HepG2 (cell line): ENCODE results near the gene POLRMT. TPM values are rescaled to one million over a fixed set of nuclear protein-coding genes. Genes with fewer than 3 reads are reported as not detected.

ENCODE experiments used
- ATAC-seq: fragments of 200-7000 bp; cut with Tn5 transposase; 3 replicates; pipeline ENCODE4 v1.9.1; 2020; ENCODE audit warnings: mild to moderate bottlenecking, moderate library complexity
- BruUV-seq: library from RNA; stranded (reverse); fragments of 400-500 nt; replicated peaks from 2 replicates; lab custom pipeline; 2021; lab: Mats Ljungman, UMichigan
- CTCF ChIA-PET: fragments of 300-600 bp; formaldehyde crosslinking; extraction: SDS; loops from one replicate; lab custom pipeline; 2021; ENCODE audit warnings: low total read pairs, inconsistent platforms, low intra/inter-chr PET ratio; lab: Yijun Ruan, JAX
- POLR2A ChIA-PET: fragments of 350-600 bp; sonication (Branson Sonifier 250); formaldehyde crosslinking; loops from one replicate; lab custom pipeline; 2020; ENCODE audit warnings: antibody characterized with exemption, inconsistent platforms; lab: Yijun Ruan, JAX
- DNase-seq: peaks from one replicate; pipeline ENCODE4 v3.0.0-alpha.2; 2015; ENCODE audit warnings: low spot score
- FAIRE-seq: peaks from 3 replicates; lab custom pipeline; 2011; peaks lifted over from hg19 to GRCh38; lab: Jason Lieb, UNC
- H2AFZ ChIP-seq: one replicate; pipeline ENCODE4 v1.6.1; 2011; ENCODE audit warnings: low read length, inconsistent platforms
- H3K27ac ChIP-seq: fragments of 300-600 bp; 3 replicates; pipeline ENCODE4 v1.8.0; 2011; ENCODE audit warnings: mixed run types, mild to moderate bottlenecking, mixed read lengths, low read length, inconsistent platforms; ENCODE audit not compliant: insufficient read depth; ENCODE audit errors: extremely low read length
- H3K27me3 ChIP-seq, 2 experiments: fragments of 200-600 bp in 1 of 2; 2 replicates in 1 of 2; 3 replicates in 1 of 2; pipeline versions ENCODE4 v1.6.0 to v1.8.0; 2011; ENCODE audit warnings: low read length in 2 of 2, mild to moderate bottlenecking in 2 of 2, moderate library complexity in 2 of 2, inconsistent platforms in 1 of 2; ENCODE audit not compliant: insufficient read depth in 2 of 2, control insufficient read depth in 1 of 2
- H3K36me3 ChIP-seq, 2 experiments: fragments of 200-600 bp in 1 of 2; replicated peaks in 1 of 2; 2 replicates in 1 of 2; 3 replicates in 1 of 2; pipeline versions ENCODE4 v1.5.1 to v1.8.0; 2011; ENCODE audit warnings: low read length in 2 of 2, inconsistent platforms in 1 of 2; ENCODE audit not compliant: insufficient read depth in 2 of 2, control insufficient read depth in 1 of 2
- H3K4me1 ChIP-seq: 2 replicates; pipeline ENCODE4 v1.5.1; 2012; ENCODE audit warnings: low read length, inconsistent platforms; ENCODE audit not compliant: insufficient read depth
- H3K4me2 ChIP-seq: 2 replicates; pipeline ENCODE4 v1.6.0; 2011; ENCODE audit warnings: low read depth, low read length, inconsistent platforms
- H3K4me3 ChIP-seq, 3 experiments: fragments of 200-600 bp in 1 of 3; sonication (generic), shearing (Covaris generic) in 1 of 3; replicated peaks in 1 of 3; 2 replicates each; pipeline ENCODE4 v1.5.1; 2011 to 2016; ENCODE audit warnings: low read length in 3 of 3, inconsistent platforms in 2 of 3, low read depth in 2 of 3, mild to moderate bottlenecking in 2 of 3, control low read depth in 1 of 3, mixed read lengths in 1 of 3; ENCODE audit not compliant: insufficient read depth in 1 of 3
- H3K79me2 ChIP-seq: one replicate; pipeline ENCODE4 v1.6.1; 2011; ENCODE audit warnings: low read length, inconsistent platforms; ENCODE audit not compliant: insufficient read depth
- H3K9ac ChIP-seq: 2 replicates; pipeline ENCODE4 v1.6.0; 2011; ENCODE audit warnings: mild to moderate bottlenecking, low read depth, low read length, inconsistent platforms; ENCODE audit not compliant: insufficient read depth
- H3K9me3 ChIP-seq: 2 replicates; pipeline ENCODE4 v1.5.1; 2012; ENCODE audit warnings: mild to moderate bottlenecking, low read length
- H4K20me1 ChIP-seq: 2 replicates; pipeline ENCODE4 v1.6.0; 2011; ENCODE audit warnings: inconsistent platforms, mild to moderate bottlenecking, low read length, moderate library complexity; ENCODE audit not compliant: insufficient read depth
- AGO2 ChIP-seq: fragments of 200-400 bp; formaldehyde crosslinking; optimal IDR thresholded peaks from 2 replicates; pipeline ENCODE3; 2017; ENCODE audit warnings: mild to moderate bottlenecking, low read depth, low read length, moderate library complexity
- HNRNPL ChIP-seq: fragments of 200-400 bp; formaldehyde crosslinking; IDR thresholded peaks from 2 replicates; pipeline ENCODE4 v1.6.1; 2017; ENCODE audit warnings: mild to moderate bottlenecking, low read depth, low read length
- RBFOX2 ChIP-seq: fragments of 200-400 bp; formaldehyde crosslinking; IDR thresholded peaks from 2 replicates; pipeline ENCODE4 v1.6.1; 2017; ENCODE audit warnings: low read depth, mild to moderate bottlenecking, low read length
- SMAD1 ChIP-seq: sonication (generic); formaldehyde crosslinking; IDR thresholded peaks from 2 replicates; pipeline ENCODE4 v1.4.0; 2020; ENCODE audit warnings: missing genetic modification reagents, low read depth, mild to moderate bottlenecking, borderline replicate concordance
- ZBTB38 ChIP-seq: sonication (generic); formaldehyde crosslinking; IDR thresholded peaks from 2 replicates; pipeline ENCODE4 v1.5.1; 2020; ENCODE audit warnings: mild to moderate bottlenecking, missing genetic modification reagents
- ZMYM2 ChIP-seq: sonication (generic); formaldehyde crosslinking; IDR thresholded peaks from 2 replicates; pipeline ENCODE4 v1.8.0; 2022; ENCODE audit warnings: mild to moderate bottlenecking, missing genetic modification reagents
- ZNF326 ChIP-seq: sonication (generic); formaldehyde crosslinking; IDR thresholded peaks from 2 replicates; pipeline ENCODE4 v1.4.0; 2020; ENCODE audit warnings: missing genetic modification reagents, borderline replicate concordance
- ZNF350 ChIP-seq: sonication (generic); formaldehyde crosslinking; IDR thresholded peaks from 2 replicates; pipeline ENCODE4 v1.4.0; 2020; ENCODE audit warnings: mild to moderate bottlenecking, low read depth, missing genetic modification reagents, borderline replicate concordance
- WGBS: methylation state at CpG from one replicate; pipeline ENCODE4 v1.1.6; 2017; ENCODE audit warnings: low lambda C conversion rate; 5-methylcytosine and 5-hydroxymethylcytosine counted together
- in situ Hi-C: cut with HindIII; loops from 2 replicates; pipeline ENCODE4 v1.10.0; 2017; ENCODE audit warnings: low pct_unique_long_range_greater_than_20kb; ENCODE audit not compliant: extremely low pct_ligation_motif_present
- intact Hi-C: fragments of 100-400 bp; cut with micrococcal nuclease; formaldehyde crosslinking; loops from one replicate; pipeline ENCODE4 v1.10.0; 2022; ENCODE audit not compliant: unreplicated experiment
- polyA plus RNA-seq, 8 experiments: library from polyadenylated mRNA; depleted of rRNA in 3 of 8; stranded (reverse) in 7 of 8; unstranded in 1 of 8; fragments of >200 nt; fragmentation: Illumina TruSeq in 4 of 8; extraction: Trizol in 4 of 8; gene quantifications; 2 replicates each; pipeline versions ENCODE4 v1.2.1 to v1.2.3, GENCODE V29; 2011 to 2016; ENCODE audit warnings: low read depth in 4 of 8, missing spikeins in 1 of 8, mixed read lengths in 1 of 8; ENCODE audit not compliant: insufficient read depth in 1 of 8
- total RNA-seq, 5 experiments: library from RNA; depleted of rRNA; stranded (reverse); fragments of >200 nt; fragmentation: Illumina TruSeq; extraction: Trizol; gene quantifications; 2 replicates each; pipeline ENCODE4 v1.2.3, GENCODE V29; 2016; ENCODE audit warnings: low read depth in 1 of 5
- TF ChIP-seq, protein P1 (sequence below): sonication (generic); formaldehyde crosslinking; IDR thresholded peaks from 2 replicates; pipeline ENCODE4 v1.4.0; 2020; ENCODE audit warnings: missing genetic modification reagents, mild to moderate bottlenecking, borderline replicate concordance
- TF ChIP-seq, protein P2 (sequence below): sonication (generic); formaldehyde crosslinking; IDR thresholded peaks from 2 replicates; pipeline ENCODE4 v1.5.0; 2020; ENCODE audit warnings: mild to moderate bottlenecking, missing genetic modification reagents, moderate library complexity

The POLRMT gene
- total and polyA plus RNA-seq, 2 of the 13 experiments (the other 11 are each of a cell fraction or from before 2014, with no cell fraction given) = 78.0 to 101 TPM

DNA sequence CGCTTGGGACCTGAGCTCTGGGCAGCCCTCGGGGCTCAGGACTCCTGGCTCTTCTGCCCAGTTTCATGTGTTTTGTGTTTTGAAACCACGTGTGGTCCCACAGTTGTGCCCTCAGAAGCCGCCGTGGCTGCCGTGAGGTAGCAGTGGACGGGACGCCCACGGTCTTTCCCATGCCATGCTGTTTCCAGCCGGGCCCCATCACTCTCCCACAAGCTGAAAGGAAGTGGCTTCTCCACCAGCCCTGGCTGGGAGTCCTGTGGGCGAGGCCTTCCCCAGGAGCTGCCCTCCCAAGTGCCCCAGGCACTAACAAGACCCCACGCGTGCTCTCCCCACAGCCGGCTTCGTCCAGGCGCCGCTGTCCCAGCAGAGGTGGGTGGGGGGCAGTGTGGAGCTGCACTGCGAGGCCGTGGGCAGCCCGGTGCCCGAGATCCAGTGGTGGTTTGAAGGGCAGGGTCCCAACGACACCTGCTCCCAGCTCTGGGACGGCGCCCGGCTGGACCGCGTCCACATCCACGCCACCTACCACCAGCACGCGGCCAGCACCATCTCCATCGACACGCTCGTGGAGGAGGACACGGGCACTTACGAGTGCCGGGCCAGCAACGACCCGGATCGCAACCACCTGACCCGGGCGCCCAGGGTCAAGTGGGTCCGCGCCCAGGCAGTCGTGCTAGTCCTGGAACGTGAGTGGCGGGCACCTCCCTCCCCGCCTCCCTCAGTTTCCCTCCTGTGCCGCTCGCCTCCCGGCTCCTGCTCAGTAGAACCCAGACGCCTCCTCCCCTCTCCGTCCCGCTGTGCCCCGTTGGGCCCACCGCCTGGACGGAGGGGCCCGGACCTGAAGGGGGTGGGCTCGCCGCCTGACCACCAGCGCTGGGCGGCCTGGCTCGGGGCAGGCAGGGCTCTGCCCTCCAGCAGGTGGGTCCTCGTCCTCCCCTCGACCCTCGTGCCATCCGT is 55.6 kb downstream of the POLRMT start:
- Histone ChIP-seq H3K4me3 (peak overlapping the region in 1 of 3 experiments; percentile 48; a peak in 1 of 6 replicates), H3K4me2 (peak overlapping the region; percentile 23; the same call in 1 of the 2 replicates), H4K20me1 (peaks cover 84% of the 10 kb centered on the region), H3K4me1 (peaks cover 16% of the 10 kb centered on the region), H3K36me3 (peaks cover 35% of the 10 kb centered on the region in 2 experiments; a peak in 4 of 5 replicates), H3K79me2 (peaks cover 68% of the 10 kb centered on the region)
- intact Hi-C loops = no loop called here
- BruUV-seq = no TSS peak
- 93% methylated on average over 33 of the region's 66 CpGs for WGBS
- POLR2A ChIA-PET = no interaction called here
- in situ Hi-C loops = no loop called here
- TF ChIP-seq ZNF350 (CRISPR knock-in tag) (no peak), ZBTB38 (CRISPR knock-in tag) (0 out of 2 replicates have a peak, but pooled peaks have one; percentile 64), SMAD1 (CRISPR knock-in tag) (no peak), ZMYM2 (CRISPR knock-in tag) (no peak), RBFOX2 (peak; percentile 64; the same call in 1 of the 2 replicates), AGO2 (peak; percentile 60), HNRNPL (0 out of 2 replicates have a peak, but pooled peaks have one; percentile 48), ZNF326 (peak; percentile 19; the same call in 1 of the 2 replicates)
- TF ChIP-seq, protein P1, sequence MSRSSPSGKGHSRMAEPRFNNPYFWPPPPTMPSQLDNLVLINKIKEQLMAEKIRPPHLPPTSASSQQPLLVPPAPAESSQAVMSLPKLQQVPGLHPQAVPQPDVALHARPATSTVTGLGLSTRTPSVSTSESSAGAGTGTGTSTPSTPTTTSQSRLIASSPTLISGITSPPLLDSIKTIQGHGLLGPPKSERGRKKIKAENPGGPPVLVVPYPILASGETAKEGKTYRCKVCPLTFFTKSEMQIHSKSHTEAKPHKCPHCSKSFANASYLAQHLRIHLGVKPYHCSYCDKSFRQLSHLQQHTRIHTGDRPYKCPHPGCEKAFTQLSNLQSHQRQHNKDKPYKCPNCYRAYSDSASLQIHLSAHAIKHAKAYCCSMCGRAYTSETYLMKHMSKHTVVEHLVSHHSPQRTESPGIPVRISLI = no peak
- TF ChIP-seq, protein P2, sequence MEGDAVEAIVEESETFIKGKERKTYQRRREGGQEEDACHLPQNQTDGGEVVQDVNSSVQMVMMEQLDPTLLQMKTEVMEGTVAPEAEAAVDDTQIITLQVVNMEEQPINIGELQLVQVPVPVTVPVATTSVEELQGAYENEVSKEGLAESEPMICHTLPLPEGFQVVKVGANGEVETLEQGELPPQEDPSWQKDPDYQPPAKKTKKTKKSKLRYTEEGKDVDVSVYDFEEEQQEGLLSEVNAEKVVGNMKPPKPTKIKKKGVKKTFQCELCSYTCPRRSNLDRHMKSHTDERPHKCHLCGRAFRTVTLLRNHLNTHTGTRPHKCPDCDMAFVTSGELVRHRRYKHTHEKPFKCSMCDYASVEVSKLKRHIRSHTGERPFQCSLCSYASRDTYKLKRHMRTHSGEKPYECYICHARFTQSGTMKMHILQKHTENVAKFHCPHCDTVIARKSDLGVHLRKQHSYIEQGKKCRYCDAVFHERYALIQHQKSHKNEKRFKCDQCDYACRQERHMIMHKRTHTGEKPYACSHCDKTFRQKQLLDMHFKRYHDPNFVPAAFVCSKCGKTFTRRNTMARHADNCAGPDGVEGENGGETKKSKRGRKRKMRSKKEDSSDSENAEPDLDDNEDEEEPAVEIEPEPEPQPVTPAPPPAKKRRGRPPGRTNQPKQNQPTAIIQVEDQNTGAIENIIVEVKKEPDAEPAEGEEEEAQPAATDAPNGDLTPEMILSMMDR (CRISPR knock-in tag) = peak; percentile 31; the same call in 1 of the 2 replicates
- TF ChIP-seq, all 625 proteins: peak for 6
- no peak for FAIRE-seq
- ATAC-seq = no peak
- Histone ChIP-seq H2AFZ (no peak overlapping the region), H3K27me3 (no peaks in the 10 kb centered on the region; a peak in 1 of 5 replicates), H3K9me3 (no peaks in the 10 kb centered on the region), H3K27ac (no peak overlapping the region), H3K9ac (no peak overlapping the region)
- CTCF ChIA-PET = no interaction called here
- DNase-seq = no peak
